Neural progenitor cell (in vitro differentiated cells): ENCODE results near the gene LMNB1. TPM values are rescaled to one million over a fixed set of nuclear protein-coding genes. Genes with fewer than 3 reads are reported as not detected.
"Not testable (repeated sequence)": the region's sequence is repeated elsewhere in the genome, so short reads cannot be mapped to it uniquely, and the experiment has no call there.

Experiments used
- DNase-seq: peaks from one replicate; pipeline ENCODE4 v3.0.0-alpha.2; 2016; ENCODE audit warnings: low spot score
- H2AFZ ChIP-seq: fragments of 200-600 bp; sonication (generic); replicated peaks from 2 replicates; pipeline ENCODE4 v1.6.1; 2016; ENCODE audit warnings: antibody characterized with exemption
- H3F3A ChIP-seq: fragments of 200-600 bp; sonication (generic); 2 replicates; pipeline ENCODE4 v1.6.1; 2016; ENCODE audit warnings: antibody characterized with exemption, low read depth
- H3K27ac ChIP-seq: fragments of 200-600 bp; sonication (generic); 2 replicates; pipeline ENCODE4 v1.5.1; 2016; ENCODE audit warnings: mild to moderate bottlenecking
- H3K27me3 ChIP-seq: fragments of 200-600 bp; sonication (generic); 2 replicates; pipeline ENCODE4 v1.6.1; 2016; ENCODE audit warnings: mild to moderate bottlenecking, moderate library complexity
- H3K36me3 ChIP-seq: fragments of 200-600 bp; sonication (generic); 2 replicates; pipeline ENCODE4 v1.5.1; 2016
- H3K4me1 ChIP-seq: fragments of 200-600 bp; sonication (generic); 2 replicates; pipeline ENCODE4 v1.6.1; 2016; ENCODE audit warnings: mixed run types
- H3K4me2 ChIP-seq: fragments of 200-600 bp; sonication (generic); 2 replicates; pipeline ENCODE4 v1.6.1; 2016
- H3K4me3 ChIP-seq: fragments of 200-600 bp; sonication (generic); 2 replicates; pipeline ENCODE4 v1.5.1; 2016
- H3K79me2 ChIP-seq: fragments of 200-600 bp; sonication (generic); 2 replicates; pipeline ENCODE4 v1.6.1; 2016; ENCODE audit warnings: low read depth
- H3K9ac ChIP-seq: fragments of 200-600 bp; sonication (generic); 2 replicates; pipeline ENCODE4 v1.6.1; 2016
- H3K9me3 ChIP-seq: fragments of 200-600 bp; sonication (generic); 2 replicates; pipeline ENCODE4 v1.5.1; 2016; ENCODE audit warnings: low read depth
- H4K20me1 ChIP-seq: fragments of 200-600 bp; sonication (generic); 2 replicates; pipeline ENCODE4 v1.6.1; 2016; ENCODE audit warnings: low read depth
- H3K27ac Mint-ChIP-seq: 3 replicates; pipeline ENCODE4 v1.8.0; 2021; ENCODE audit warnings: mixed read lengths
- H3K27me3 Mint-ChIP-seq: 2 replicates; pipeline ENCODE4 v1.8.0; 2022; ENCODE audit warnings: low read depth, mild to moderate bottlenecking, inconsistent platforms, moderate library complexity, mixed read lengths; ENCODE audit not compliant: insufficient read depth
- H3K36me3 Mint-ChIP-seq: 3 replicates; pipeline ENCODE4 v1.8.0; 2021; ENCODE audit warnings: mixed read lengths
- H3K4me1 Mint-ChIP-seq: 3 replicates; pipeline ENCODE4 v1.8.0; 2021; ENCODE audit warnings: mixed read lengths
- H3K4me3 Mint-ChIP-seq: 3 replicates; pipeline ENCODE4 v1.8.0; 2021; ENCODE audit warnings: mild to moderate bottlenecking, moderate library complexity, mixed read lengths
- H3K9me3 Mint-ChIP-seq: 3 replicates; pipeline ENCODE4 v1.8.0; 2020; ENCODE audit warnings: mixed read lengths
- CTCF ChIP-seq: fragments of 200-600 bp; sonication (generic); IDR thresholded peaks from 2 replicates; pipeline ENCODE4 v1.5.1; 2017; ENCODE audit warnings: antibody characterized with exemption, mild to moderate bottlenecking
- EZH2 ChIP-seq: fragments of 200-600 bp; sonication (generic); IDR thresholded peaks from 2 replicates; pipeline ENCODE4 v1.6.1; 2017; ENCODE audit warnings: antibody characterized with exemption, mild to moderate bottlenecking, moderate library complexity
- EZH2phosphoT487 ChIP-seq: fragments of 200-600 bp; sonication (generic); IDR thresholded peaks from 2 replicates; pipeline ENCODE4 v1.6.1; 2017; ENCODE audit warnings: antibody characterized with exemption
- total RNA-seq: library from RNA; depleted of rRNA; stranded (reverse); fragments of >200 nt; gene quantifications from 2 replicates; pipeline ENCODE4 v1.2.3, GENCODE V29; 2015; ENCODE audit warnings: low replicate concordance

The LMNB1 gene
- total RNA-seq, 1 donor from 2014 or later, result 245 TPM

- Histone ChIP-seq H2AFZ (no peak overlapping the region), H3F3A (peaks cover 11% of the 10 kb centered on the region), H4K20me1 (peaks cover 39% of the 10 kb centered on the region), H3K79me2 (peaks cover 88% of the 10 kb centered on the region), H3K4me2 (no peak overlapping the region), H3K4me1 (no peaks in the 10 kb centered on the region), H3K36me3 (peaks cover 63% of the 10 kb centered on the region), H3K4me3 (no peak overlapping the region), H3K27me3 (no peaks in the 10 kb centered on the region), H3K27ac (no peak overlapping the region), H3K9me3 (no peaks in the 10 kb centered on the region), H3K9ac (no peak overlapping the region)
- Mint-ChIP-seq H3K9me3 (no peaks in the 10 kb centered on the region), H3K27ac (no peak overlapping the region), H3K36me3 (peaks cover 52% of the 10 kb centered on the region), H3K4me1 (no peaks in the 10 kb centered on the region), H3K4me3 (no peak overlapping the region), H3K27me3 (no peaks in the 10 kb centered on the region)
- TF ChIP-seq EZH2 (no peak), EZH2phosphoT487 (no peak), CTCF (no peak)
- no peak for DNase-seq
These were observed 35.2 kb downstream of the LMNB1 start for GRCh38 chr5:126812199-126812570.

- Histone ChIP-seq H4K20me1 (peaks cover 35% of the 10 kb centered on the region), H3K36me3 (peaks cover 61% of the 10 kb centered on the region), H3K79me2 (peaks cover 88% of the 10 kb centered on the region)
- not testable (repeated sequence) for H3K9ac ChIP-seq, H3K9me3 ChIP-seq, H3K27me3 Mint-ChIP-seq, H3K27ac Mint-ChIP-seq, H3F3A ChIP-seq, H2AFZ ChIP-seq, H3K4me2 ChIP-seq, H3K4me3 ChIP-seq, DNase-seq, H3K27me3 ChIP-seq, H3K27ac ChIP-seq, H3K4me1 Mint-ChIP-seq, H3K4me1 ChIP-seq, H3K9me3 Mint-ChIP-seq, H3K4me3 Mint-ChIP-seq
- peaks cover 56% of the 10 kb centered on the region for H3K36me3 Mint-ChIP-seq
These were observed 36.9 kb downstream of the LMNB1 start for GRCh38 chr5:126813799-126814198.

- no peak overlapping the region for H3K27ac ChIP-seq
- DNase-seq, result no peak
- H3K27ac Mint-ChIP-seq, result no peak overlapping the region
- peaks cover 5% of the 10 kb centered on the region for H3F3A ChIP-seq
- H3K36me3 Mint-ChIP-seq, result peaks cover 58% of the 10 kb centered on the region
- H3K4me2 ChIP-seq, result no peak overlapping the region
- no peak overlapping the region for H3K4me3 ChIP-seq
- no peaks in the 10 kb centered on the region for H3K9me3 ChIP-seq
- H3K4me3 Mint-ChIP-seq, result no peak overlapping the region
- no peaks in the 10 kb centered on the region for H3K9me3 Mint-ChIP-seq
- H2AFZ ChIP-seq, result no peak overlapping the region
- H3K79me2 ChIP-seq, result peaks cover 88% of the 10 kb centered on the region
- peaks cover 4% of the 10 kb centered on the region for H3K27me3 Mint-ChIP-seq
- no peaks in the 10 kb centered on the region for H3K27me3 ChIP-seq
- no peaks in the 10 kb centered on the region for H3K4me1 Mint-ChIP-seq
- H4K20me1 ChIP-seq, result peaks cover 27% of the 10 kb centered on the region
- H3K4me1 ChIP-seq, result no peaks in the 10 kb centered on the region
- peaks cover 57% of the 10 kb centered on the region for H3K36me3 ChIP-seq
- no peak overlapping the region for H3K9ac ChIP-seq
- TF ChIP-seq EZH2phosphoT487, result no peak
- no peak for TF ChIP-seq CTCF
- no peak for TF ChIP-seq EZH2
These were observed 37.9 kb downstream of the LMNB1 start for GRCh38 chr5:126814721-126815404.

- Histone ChIP-seq H4K20me1 (peaks cover 31% of the 10 kb centered on the region), H3K4me1 (no peaks in the 10 kb centered on the region), H3K27me3 (no peaks in the 10 kb centered on the region), H3K9ac (no peak overlapping the region), H3K4me3 (no peak overlapping the region), H3K36me3 (peaks cover 49% of the 10 kb centered on the region), H2AFZ (no peak overlapping the region), H3K9me3 (no peaks in the 10 kb centered on the region), H3K4me2 (no peak overlapping the region), H3K79me2 (peaks cover 87% of the 10 kb centered on the region), H3F3A (peaks cover 5% of the 10 kb centered on the region), H3K27ac (no peak overlapping the region)
- Mint-ChIP-seq H3K4me3 (no peak overlapping the region), H3K4me1 (no peaks in the 10 kb centered on the region), H3K36me3 (peaks cover 52% of the 10 kb centered on the region), H3K9me3 (no peaks in the 10 kb centered on the region), H3K27me3 (peaks cover 4% of the 10 kb centered on the region), H3K27ac (no peak overlapping the region)
- DNase-seq, result no peak
- TF ChIP-seq CTCF (no peak), EZH2 (no peak), EZH2phosphoT487 (no peak)
These were observed 39.7 kb downstream of the LMNB1 start for GRCh38 chr5:126816649-126817048.
